Suprapubic skin (tissue), 3 donors: Measurements from ENCODE around the gene DYNLT1.

Experiments used
- CTCF ChIP-seq, 2 donors: fragments of 200-600 bp in 1 of 2; fragments of 450-650 bp in 1 of 2; sonication (generic) in 1 of 2; IDR thresholded peaks; one replicate each; pipeline ENCODE4 v1.5.1; 2016 to 2019; ENCODE audit warnings: antibody characterized with exemption in 2 of 2, mild to moderate bottlenecking in 1 of 2, moderate library complexity in 1 of 2
- EP300 ChIP-seq: sonication (generic); formaldehyde crosslinking; IDR thresholded peaks from one replicate; pipeline ENCODE4 v1.6.1; 2017; ENCODE audit warnings: antibody characterized with exemption
- POLR2A ChIP-seq, 2 donors: fragments of 450-650 bp; IDR thresholded peaks; one replicate each; pipeline ENCODE4 v1.6.1; 2017; ENCODE audit warnings: antibody characterized with exemption in 2 of 2, mild to moderate bottlenecking in 2 of 2, moderate library complexity in 2 of 2

DNA sequence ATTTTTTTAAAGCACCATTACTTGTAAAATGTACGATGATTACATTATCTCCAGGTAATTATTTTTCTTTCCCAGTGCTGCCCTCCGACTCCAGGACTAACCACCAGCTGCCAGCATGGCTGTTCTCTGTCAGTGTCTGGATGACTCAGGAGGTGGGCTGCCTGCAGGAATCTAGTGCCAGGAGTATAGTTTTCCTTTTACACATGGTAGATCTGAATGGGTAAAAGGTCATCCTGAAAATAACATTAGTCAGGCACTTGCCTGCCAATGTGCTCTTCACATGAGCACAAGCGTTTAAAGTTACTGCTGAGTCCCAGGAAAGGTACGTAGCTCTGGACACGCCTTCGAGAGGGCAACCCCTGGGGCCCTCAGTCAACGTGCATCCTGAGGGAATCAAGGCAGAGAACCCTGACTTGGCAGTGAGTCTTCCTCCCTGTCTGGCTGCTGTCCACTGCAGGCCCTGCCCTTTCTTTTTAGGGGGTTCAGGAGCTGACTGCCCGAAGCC is 2.4 kb downstream of the DYNLT1 start:
- TF ChIP-seq CTCF (IDR thresholded peaks at IDR 0.05) (no peak), EP300 (no peak), POLR2A (IDR thresholded peaks at IDR 0.05) (no peak)
